Measurements from ENCODE around the gene ZGPAT.
A peak's percentile ranks its signal among the peaks of the same experiment; 100 is the strongest.
"Not testable (repeated sequence)": the region's sequence is repeated elsewhere in the genome, so short reads cannot be mapped to it uniquely, and the experiment has no call there.

Gene ZGPAT, protein sequence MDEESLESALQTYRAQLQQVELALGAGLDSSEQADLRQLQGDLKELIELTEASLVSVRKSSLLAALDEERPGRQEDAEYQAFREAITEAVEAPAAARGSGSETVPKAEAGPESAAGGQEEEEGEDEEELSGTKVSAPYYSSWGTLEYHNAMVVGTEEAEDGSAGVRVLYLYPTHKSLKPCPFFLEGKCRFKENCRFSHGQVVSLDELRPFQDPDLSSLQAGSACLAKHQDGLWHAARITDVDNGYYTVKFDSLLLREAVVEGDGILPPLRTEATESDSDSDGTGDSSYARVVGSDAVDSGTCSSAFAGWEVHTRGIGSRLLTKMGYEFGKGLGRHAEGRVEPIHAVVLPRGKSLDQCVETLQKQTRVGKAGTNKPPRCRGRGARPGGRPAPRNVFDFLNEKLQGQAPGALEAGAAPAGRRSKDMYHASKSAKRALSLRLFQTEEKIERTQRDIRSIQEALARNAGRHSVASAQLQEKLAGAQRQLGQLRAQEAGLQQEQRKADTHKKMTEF

GRCh38 chr20:63707558-63708300, at the start of gene ZGPAT, which contains the start of gene ARFRP1:
Gene ZGPAT, plus strand, starts transcription at chr20:63708039. Its CDS starts 542 bp downstream, at chr20:63708581.
Gene ARFRP1, minus strand, starts transcription at chr20:63707976. Its CDS starts 885 bp downstream, at chr20:63707091.
- peak; percentile 82 to 94 for DNase-seq

- no peak for DNase-seq
Observed at GRCh38 chr20:63658749-63659187, 49.1 kb upstream of the ZGPAT start.

DNA sequence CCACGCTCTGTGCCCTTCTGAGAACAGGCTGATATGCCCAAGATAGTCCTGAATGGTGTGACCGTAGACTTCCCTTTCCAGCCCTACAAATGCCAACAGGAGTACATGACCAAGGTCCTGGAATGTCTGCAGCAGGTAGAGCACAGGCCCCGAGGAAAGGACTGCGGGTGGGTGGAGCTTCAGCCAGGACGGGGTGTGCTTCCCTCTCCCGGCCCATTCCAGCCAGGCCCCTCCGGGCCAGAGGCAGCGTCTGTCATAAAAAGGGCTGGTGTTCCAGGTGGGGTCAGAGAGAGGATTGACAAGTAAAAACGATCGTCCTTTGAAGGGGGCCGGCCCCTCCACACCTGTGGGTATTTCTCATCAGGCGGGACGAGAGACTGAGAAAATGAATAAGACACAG, 48.5 kb upstream of the ZGPAT start:
- no peak for DNase-seq

- not testable (repeated sequence) for DNase-seq
Observed at GRCh38 chr20:63660174-63660573, 47.7 kb upstream of the ZGPAT start.

DNA sequence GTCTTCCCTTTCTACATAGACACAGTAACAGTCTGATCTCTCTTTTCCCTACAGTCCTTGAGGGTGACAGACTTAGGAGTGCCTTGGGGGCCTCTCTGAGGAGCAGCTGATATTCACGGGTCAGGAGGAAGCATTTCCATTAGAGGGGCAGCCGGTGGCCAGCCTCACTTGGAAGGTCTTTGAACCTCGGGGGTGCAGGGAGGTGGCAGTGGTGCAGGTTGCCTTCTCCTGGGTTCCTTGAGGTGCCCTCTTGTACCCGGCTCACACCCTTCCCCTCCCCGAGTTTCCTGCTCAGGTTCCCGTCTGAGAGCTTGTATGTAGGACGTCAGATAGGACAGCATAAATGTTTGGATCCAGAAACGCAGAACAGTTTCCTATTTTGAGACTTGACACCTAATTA, 47.2 kb upstream of the ZGPAT start:
- no peak for DNase-seq

GRCh38 chr20:63661108-63661507, 46.7 kb upstream of the ZGPAT start:
- no peak for DNase-seq

GRCh38 chr20:63661959-63662812, 45.7 kb upstream of the ZGPAT start:
- no peak for DNase-seq

DNA sequence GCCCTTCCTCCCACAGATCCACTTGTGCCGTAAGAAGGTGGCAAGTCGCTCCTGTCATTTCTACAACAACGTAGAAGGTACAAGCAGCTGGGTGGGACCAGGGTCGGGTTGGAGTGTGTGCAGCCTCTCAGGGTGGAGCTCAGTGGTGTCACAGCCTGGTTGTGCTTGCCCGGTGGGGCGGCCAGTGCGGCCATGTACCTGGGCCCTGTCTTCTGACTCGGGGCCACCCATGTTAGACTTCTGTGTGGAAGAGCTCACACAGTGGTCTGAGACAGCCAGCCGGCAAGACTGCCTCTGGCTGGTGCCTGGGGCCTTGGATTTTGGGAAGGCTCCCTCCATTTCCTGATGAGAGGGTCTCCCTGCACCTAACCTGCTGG, 45.0 kb upstream of the ZGPAT start:
- no peak for DNase-seq

- no peak for DNase-seq
Observed at GRCh38 chr20:63663332-63664066, 44.3 kb upstream of the ZGPAT start.

- no peak for DNase-seq
Observed at GRCh38 chr20:63664143-63664851, 43.5 kb upstream of the ZGPAT start.

- no peak for DNase-seq
Observed at GRCh38 chr20:63664861-63665594, 42.8 kb upstream of the ZGPAT start.

DNA sequence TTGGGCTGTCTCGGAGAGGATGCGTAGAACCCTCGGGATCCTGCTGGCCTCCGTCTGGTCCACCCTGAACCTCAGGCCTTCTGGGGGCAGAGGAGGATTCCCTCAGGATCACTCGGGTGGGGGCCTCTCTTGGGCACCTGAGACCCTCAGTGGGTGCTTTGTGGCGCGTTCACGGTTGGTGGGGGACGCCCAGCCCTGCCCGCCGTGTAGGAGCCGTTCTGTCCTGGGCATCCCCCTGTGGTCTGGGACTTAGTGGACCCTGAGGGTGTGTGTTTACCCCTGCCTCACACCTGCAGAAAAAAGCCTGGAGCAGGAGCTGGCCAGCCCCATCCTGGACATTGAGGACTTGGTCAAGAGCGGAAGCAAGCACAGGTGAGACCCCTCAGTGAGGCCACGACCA, 42.1 kb upstream of the ZGPAT start:
- no peak for DNase-seq

DNA sequence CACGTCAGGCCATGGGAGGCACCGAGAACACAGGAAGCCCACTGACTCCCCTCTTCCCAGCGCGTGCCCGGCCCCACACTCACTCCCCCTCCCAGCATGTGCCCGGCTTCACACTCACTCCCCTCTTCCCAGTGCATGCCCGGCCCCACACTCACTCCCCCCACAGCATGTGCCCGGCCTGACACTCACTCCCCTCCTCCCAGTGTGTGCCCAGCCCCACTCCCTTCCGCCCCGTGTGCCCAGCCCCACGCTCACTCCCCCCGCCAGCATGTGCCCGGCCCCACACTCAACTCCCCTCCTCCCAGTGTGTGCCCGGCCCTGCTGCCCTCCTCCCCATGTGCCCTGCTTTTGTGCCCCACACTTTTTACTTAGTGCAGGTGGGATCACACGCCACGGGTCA, 40.0 kb upstream of the ZGPAT start:
- no peak for DNase-seq

DNA sequence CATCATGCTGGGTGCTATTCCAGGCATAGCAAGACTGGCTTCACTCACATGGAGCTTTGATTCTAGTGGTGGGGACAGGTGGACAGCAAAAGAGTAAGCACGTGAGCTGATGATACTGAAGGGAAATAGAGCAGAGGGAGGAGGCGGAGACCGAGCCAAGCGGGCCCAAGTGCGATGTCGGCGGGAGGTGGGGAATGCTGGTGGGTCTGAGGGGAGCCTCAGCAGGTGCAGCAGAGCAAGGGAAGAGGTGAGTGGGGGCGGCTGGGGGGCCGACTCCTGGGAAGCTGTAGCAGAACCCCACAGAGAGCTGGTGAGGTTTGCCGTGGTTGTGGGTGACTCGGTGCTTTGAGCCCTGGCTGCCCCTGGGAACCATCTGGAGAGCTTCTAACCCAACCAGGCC, 39.5 kb upstream of the ZGPAT start:
- no peak for DNase-seq

GRCh38 chr20:63671695-63672094, 36.1 kb upstream of the ZGPAT start:
- not testable (repeated sequence) for DNase-seq

DNA sequence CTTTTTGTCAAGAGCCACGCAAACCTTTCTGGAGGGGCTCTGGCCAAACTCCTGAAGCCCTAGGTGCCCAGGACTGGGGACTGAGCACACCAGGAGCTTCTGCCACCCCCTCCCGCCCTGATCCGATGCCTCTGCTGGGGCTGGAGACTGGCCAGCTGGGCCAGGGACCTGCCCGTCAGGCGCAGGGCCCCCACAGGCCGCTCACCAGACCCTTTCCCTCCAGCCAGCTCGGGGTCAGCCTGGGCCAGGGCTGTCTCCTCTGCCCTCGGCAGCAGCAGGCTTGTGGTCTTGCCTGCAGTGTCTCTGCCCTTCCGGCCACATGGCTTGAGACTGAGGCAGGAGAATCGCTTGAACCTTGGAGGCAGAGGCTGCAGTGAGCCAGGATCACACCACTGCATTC, 35.2 kb upstream of the ZGPAT start:
- no peak for DNase-seq

DNA sequence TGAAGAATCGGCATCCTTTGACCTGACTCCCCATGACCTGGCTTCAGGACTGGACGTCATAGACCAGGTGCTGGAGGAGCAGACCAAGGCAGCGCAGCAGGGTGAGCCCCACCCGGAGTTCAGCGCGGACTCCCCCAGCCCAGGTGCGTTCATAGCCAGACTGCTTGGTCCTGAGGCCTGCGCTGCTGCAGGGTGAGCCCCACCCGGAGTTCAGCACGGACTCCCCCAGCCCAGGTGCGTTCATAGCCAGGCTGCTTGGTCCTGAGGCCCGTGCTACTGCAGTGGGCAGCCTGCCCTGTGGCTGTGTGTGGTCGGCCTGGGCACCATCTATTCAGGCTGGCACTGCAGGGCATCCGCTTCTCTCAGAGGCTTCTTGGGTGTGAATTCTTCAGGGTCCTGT, 33.9 kb upstream of the ZGPAT start:
- no peak for DNase-seq

GRCh38 chr20:63675681-63676368, 32.0 kb upstream of the ZGPAT start:
- DNase-seq: no peak

GRCh38 chr20:63678071-63678470, 29.8 kb upstream of the ZGPAT start:
- no peak for DNase-seq
